Esophagus muscularis mucosa (tissue), 4 donors: Measurements from ENCODE around the gene CDC42BPA. TPM values are rescaled to one million over a fixed set of nuclear protein-coding genes. Genes with fewer than 3 reads are reported as not detected.
"Not testable (repeated sequence)": the region's sequence is repeated elsewhere in the genome, so short reads cannot be mapped to it uniquely, and the experiment has no call there.

Source experiments
- DNase-seq: peaks from one replicate; pipeline ENCODE4 v3.0.0-alpha.2; 2017; ENCODE audit errors: extremely low spot score
- H3K27ac ChIP-seq, 4 donors: fragments of 200-600 bp; sonication (generic); replicated peaks in 1 of 4; 1 replicate in 3 of 4; 2 replicates in 1 of 4; pipeline ENCODE4 v1.5.1; 2016 to 2019; ENCODE audit warnings: mild to moderate bottlenecking in 1 of 4
- H3K27me3 ChIP-seq, 4 donors: fragments of 200-600 bp; sonication (generic); one replicate each; pipeline versions ENCODE4 v1.5.1 to v1.6.0; 2016 to 2019
- H3K36me3 ChIP-seq, 4 donors: fragments of 200-600 bp; sonication (generic); one replicate each; pipeline ENCODE4 v1.5.1; 2016 to 2019
- H3K4me1 ChIP-seq, 4 donors: fragments of 200-600 bp; sonication (generic); one replicate each; pipeline ENCODE4 v1.5.1; 2016 to 2019
- H3K4me3 ChIP-seq, 4 donors: fragments of 200-600 bp; sonication (generic); 1 replicate in 2 of 4; 2 replicates in 2 of 4; pipeline ENCODE4 v1.5.1; 2016 to 2019; ENCODE audit warnings: mild to moderate bottlenecking in 4 of 4, moderate library complexity in 1 of 4
- H3K9me3 ChIP-seq, 4 donors: fragments of 200-600 bp; sonication (generic); 1 replicate in 3 of 4; 2 replicates in 1 of 4; pipeline ENCODE4 v1.5.1; 2016 to 2019
- CTCF ChIP-seq, 3 experiments: fragments of 200-600 bp in 2 of 3; fragments of 450-650 bp in 1 of 3; sonication (generic) in 2 of 3; IDR thresholded peaks; one replicate each; pipeline ENCODE4 v1.5.1; 2017 to 2019; ENCODE audit warnings: antibody characterized with exemption in 3 of 3, mild to moderate bottlenecking in 2 of 3, moderate library complexity in 1 of 3
- EP300 ChIP-seq: sonication (generic); formaldehyde crosslinking; IDR thresholded peaks from one replicate; pipeline ENCODE4 v1.6.1; 2017; ENCODE audit warnings: antibody characterized with exemption
- POLR2A ChIP-seq: fragments of 450-650 bp; IDR thresholded peaks from one replicate; pipeline ENCODE4 v1.6.1; 2017; ENCODE audit warnings: antibody characterized with exemption, moderate library complexity, mild to moderate bottlenecking, low read depth
- POLR2AphosphoS5 ChIP-seq, 2 donors: sonication (generic); formaldehyde crosslinking; IDR thresholded peaks; one replicate each; pipeline ENCODE4 v1.6.1; 2017; ENCODE audit warnings: antibody characterized with exemption in 2 of 2
- WGBS: methylation state at CpG from one replicate; pipeline ENCODE4 v1.1.5; 2018; 5-methylcytosine and 5-hydroxymethylcytosine counted together
- intact Hi-C: fragments of 100-400 bp; cut with DNase I; formaldehyde crosslinking; loops from one replicate; pipeline ENCODE4 v1.15.1; 2023
- total RNA-seq, 4 donors: library from RNA; depleted of rRNA; stranded (reverse); fragments of >200 nt; gene quantifications; one replicate each; pipeline versions ENCODE4 v1.1.0 to v1.2.1, GENCODE V29; 2016

The CDC42BPA gene
- total RNA-seq, 4 donors from 2014 or later = 59.5 to 72.2 (median 69.7) TPM

- WGBS = 93% methylated on average over 15 of the region's 15 CpGs
- no peaks in the 10 kb centered on the region for H3K9me3 ChIP-seq
- intact Hi-C loops = no loop called here
- TF ChIP-seq EP300 = no peak
- no peak overlapping the region for H3K27ac ChIP-seq
- peaks cover 12 to 23% (median 18%) of the 10 kb centered on the region in 4 donors for H3K4me1 ChIP-seq
- no peak for DNase-seq
- H3K36me3 ChIP-seq = no peaks in the 10 kb centered on the region
- no peaks in the 10 kb centered on the region for H3K27me3 ChIP-seq
- no peak overlapping the region for H3K4me3 ChIP-seq
Measured at GRCh38 chr1:227355542-227356245, 37.4 kb upstream of the CDC42BPA start.

- no peaks in the 10 kb centered on the region for H3K27me3 ChIP-seq
- H3K4me3 ChIP-seq = no peak overlapping the region
- intact Hi-C loops = no loop called here
- peaks cover 12 to 23% (median 18%) of the 10 kb centered on the region in 4 donors for H3K4me1 ChIP-seq
- no peak overlapping the region for H3K27ac ChIP-seq
- H3K9me3 ChIP-seq = no peaks in the 10 kb centered on the region
- no peak for TF ChIP-seq POLR2AphosphoS5 (IDR thresholded peaks at IDR 0.05)
- no peak for TF ChIP-seq CTCF (IDR thresholded peaks at IDR 0.05)
- TF ChIP-seq EP300 = no peak
- TF ChIP-seq POLR2A = no peak
- H3K36me3 ChIP-seq = no peaks in the 10 kb centered on the region
- 87% methylated on average over 4 of the region's 4 CpGs for WGBS
- no peak for DNase-seq
Measured at GRCh38 chr1:227353186-227353585, 34.9 kb upstream of the CDC42BPA start.

- intact Hi-C loops = not testable (repeated sequence)
Measured at GRCh38 chr1:227352164-227352563, 33.9 kb upstream of the CDC42BPA start.

GRCh38 chr1:227351443-227351842 is 33.2 kb upstream of the CDC42BPA start:
- H3K27ac ChIP-seq = no peak overlapping the region
- 45% methylated on average over 1 of the region's 1 CpG for whole genome bisulfite sequencing
- intact Hi-C loops = no loop called here
- H3K27me3 ChIP-seq = no peaks in the 10 kb centered on the region
- H3K36me3 ChIP-seq = no peaks in the 10 kb centered on the region
- peaks cover 8 to 14% (median 11%) of the 10 kb centered on the region in 4 donors for H3K4me1 ChIP-seq
- TF ChIP-seq POLR2AphosphoS5 (IDR thresholded peaks at IDR 0.05) (no peak), POLR2A (no peak), EP300 (no peak), CTCF (IDR thresholded peaks at IDR 0.05) (no peak)
- no peak overlapping the region for H3K4me3 ChIP-seq
- DNase-seq = no peak
- no peaks in the 10 kb centered on the region for H3K9me3 ChIP-seq

More at GRCh38 chr1:227352164-227352563, 33.9 kb upstream of the CDC42BPA start:
- H3K4me1 ChIP-seq = peaks cover 12 to 21% (median 15%) of the 10 kb centered on the region in 4 donors
- H3K4me3 ChIP-seq, H3K36me3 ChIP-seq, H3K9me3 ChIP-seq, H3K27ac ChIP-seq, H3K27me3 ChIP-seq, DNase-seq: not testable (repeated sequence)
- WGBS = 97% methylated on average over 2 of the region's 2 CpGs

- Histone ChIP-seq H3K36me3 (no peaks in the 10 kb centered on the region), H3K9me3 (no peaks in the 10 kb centered on the region), H3K4me1 (peaks cover 8 to 12% (median 10%) of the 10 kb centered on the region in 4 donors), H3K4me3 (no peak overlapping the region), H3K27ac (no peak overlapping the region), H3K27me3 (no peaks in the 10 kb centered on the region)
- 94% methylated on average over 3 of the region's 3 CpGs for WGBS
- TF ChIP-seq EP300 (no peak), CTCF (IDR thresholded peaks at IDR 0.05) (no peak), POLR2AphosphoS5 (IDR thresholded peaks at IDR 0.05) (no peak), POLR2A (no peak)
- intact Hi-C loops = no loop called here
- DNase-seq = no peak
Measured at GRCh38 chr1:227349967-227350366, 31.7 kb upstream of the CDC42BPA start.
